DOHH2 (cell line): Measurements from ENCODE around the gene HAGHL.

ENCODE experiments used
- EZH2phosphoT487 ChIP-seq: fragments of 200-600 bp; sonication (generic); IDR thresholded peaks from 2 replicates; pipeline ENCODE4 v1.6.1; 2017; ENCODE audit warnings: borderline replicate concordance, mild to moderate bottlenecking, antibody characterized with exemption, low read length, moderate library complexity, mixed read lengths
- TF ChIP-seq, protein P1 (sequence below): fragments of 200-600 bp; sonication (generic); IDR thresholded peaks from one replicate; pipeline ENCODE4 v1.5.1; 2014; ENCODE audit warnings: antibody characterized with exemption, mild to moderate bottlenecking, low read depth, low read length; ENCODE audit not compliant: poor library complexity, severe bottlenecking

DNA sequence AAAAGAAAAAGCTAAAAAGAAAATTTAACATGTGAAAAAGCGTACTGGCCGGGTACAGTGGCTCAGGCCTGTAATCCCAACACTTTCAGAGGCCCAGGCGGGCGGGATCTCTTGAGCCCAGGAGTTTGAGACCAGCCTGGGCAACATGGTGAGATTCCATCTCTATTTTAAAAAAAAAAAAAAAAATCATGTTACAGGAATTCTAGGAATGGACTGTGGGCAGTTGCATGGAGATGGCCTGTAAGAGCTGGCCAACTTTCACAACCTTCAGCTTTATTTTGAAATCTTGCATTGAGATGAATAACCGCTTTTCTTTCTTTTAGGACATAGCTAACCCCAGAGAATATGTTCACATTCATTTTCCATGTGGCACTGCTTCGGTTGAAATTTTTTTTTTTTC, 22.1 kb downstream of the HAGHL start:
- TF ChIP-seq, protein P1, sequence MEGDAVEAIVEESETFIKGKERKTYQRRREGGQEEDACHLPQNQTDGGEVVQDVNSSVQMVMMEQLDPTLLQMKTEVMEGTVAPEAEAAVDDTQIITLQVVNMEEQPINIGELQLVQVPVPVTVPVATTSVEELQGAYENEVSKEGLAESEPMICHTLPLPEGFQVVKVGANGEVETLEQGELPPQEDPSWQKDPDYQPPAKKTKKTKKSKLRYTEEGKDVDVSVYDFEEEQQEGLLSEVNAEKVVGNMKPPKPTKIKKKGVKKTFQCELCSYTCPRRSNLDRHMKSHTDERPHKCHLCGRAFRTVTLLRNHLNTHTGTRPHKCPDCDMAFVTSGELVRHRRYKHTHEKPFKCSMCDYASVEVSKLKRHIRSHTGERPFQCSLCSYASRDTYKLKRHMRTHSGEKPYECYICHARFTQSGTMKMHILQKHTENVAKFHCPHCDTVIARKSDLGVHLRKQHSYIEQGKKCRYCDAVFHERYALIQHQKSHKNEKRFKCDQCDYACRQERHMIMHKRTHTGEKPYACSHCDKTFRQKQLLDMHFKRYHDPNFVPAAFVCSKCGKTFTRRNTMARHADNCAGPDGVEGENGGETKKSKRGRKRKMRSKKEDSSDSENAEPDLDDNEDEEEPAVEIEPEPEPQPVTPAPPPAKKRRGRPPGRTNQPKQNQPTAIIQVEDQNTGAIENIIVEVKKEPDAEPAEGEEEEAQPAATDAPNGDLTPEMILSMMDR, result no peak
- TF ChIP-seq EZH2phosphoT487, result no peak
